GM18519 (cell line): Measurements from ENCODE around the gene SLC13A4.
"Not testable (repeated sequence)": the region's sequence is repeated elsewhere in the genome, so short reads cannot be mapped to it uniquely, and the experiment has no call there.

ENCODE experiments used
- ATAC-seq: cut with Tn5 transposase; IDR thresholded peaks from one replicate; pipeline ENCODE4 v1.9.1; 2021; ENCODE audit warnings: mild to moderate bottlenecking, moderate library complexity; ENCODE audit not compliant: unreplicated experiment, low FRiP score

SLC13A4 gene

DNA sequence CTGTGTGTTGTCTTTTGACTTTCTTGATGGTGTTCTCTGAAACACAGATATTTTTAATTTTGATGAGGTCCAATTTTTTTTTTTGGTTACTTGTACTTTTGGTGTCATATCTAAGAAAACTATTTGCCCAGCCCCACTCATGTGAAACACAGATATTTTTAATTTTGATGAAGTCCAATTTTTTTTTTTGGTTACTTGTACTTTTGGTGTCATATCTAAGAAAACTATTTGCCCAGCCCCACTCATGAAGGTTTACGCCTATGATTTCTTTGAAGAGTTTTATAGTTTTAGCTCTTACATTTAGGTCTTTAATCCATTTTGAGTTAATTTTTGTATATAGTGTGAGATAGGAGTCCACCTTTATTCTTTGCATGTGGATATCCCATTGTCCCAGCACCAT lies 60.4 kb downstream of the SLC13A4 start:
- ATAC-seq: not testable (repeated sequence)

DNA sequence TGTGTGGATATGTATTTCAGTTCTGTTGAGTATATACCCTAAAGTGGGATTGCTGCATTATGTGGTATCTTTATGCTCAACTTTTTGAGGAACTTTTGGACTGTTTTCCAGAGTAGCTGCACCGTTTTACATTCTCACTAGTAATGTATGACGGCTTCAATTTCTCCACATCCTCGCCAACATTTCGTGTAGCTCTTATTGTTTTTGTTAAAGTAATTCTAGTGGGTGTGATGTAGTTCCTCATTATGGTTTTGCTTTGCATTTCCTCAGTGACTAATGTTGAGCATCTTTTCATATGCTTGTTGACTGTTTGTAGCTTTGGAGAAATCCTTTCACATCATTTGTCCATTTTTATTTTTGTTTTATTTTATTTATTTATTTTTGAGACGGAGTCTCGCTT lies 61.1 kb downstream of the SLC13A4 start:
- ATAC-seq: no peak

DNA sequence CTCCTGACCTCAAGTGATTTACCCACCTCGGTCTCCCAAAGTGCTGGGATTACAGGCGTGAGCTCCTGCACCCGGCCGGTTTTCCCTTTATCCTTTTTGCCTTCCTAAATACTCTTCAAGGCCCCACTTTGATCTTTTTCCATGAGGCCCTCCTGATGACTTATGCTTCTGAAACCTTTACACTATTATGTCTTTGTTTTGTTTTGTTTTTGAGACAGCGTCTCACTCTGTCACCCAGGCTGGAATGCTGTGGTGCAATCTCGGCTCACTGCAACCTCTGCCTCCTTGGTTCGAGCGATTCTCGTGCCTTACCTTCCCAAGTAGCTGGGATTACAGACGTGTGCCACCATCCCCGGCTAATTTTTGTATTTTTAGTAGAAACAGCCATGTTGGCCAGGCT lies 61.8 kb downstream of the SLC13A4 start:
- ATAC-seq: no peak

DNA sequence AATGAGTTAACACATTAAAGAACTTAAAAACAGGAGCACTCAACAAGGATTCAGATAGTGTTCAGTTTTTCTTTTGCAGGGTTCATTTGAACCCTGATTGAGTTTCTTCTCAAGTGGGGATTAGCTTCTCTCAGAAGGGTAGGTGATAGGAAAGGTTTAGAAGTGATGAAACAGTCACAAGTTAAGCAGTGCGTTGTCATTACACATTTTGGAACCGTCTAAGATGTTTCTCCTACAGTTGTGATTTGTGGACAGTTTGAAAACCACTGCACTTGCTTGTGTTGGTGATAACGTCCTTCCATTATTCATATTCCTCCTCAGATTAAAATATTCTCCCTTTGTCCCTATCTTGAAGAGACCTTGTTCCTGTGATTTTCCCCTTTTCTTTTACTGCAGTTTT lies 62.9 kb downstream of the SLC13A4 start:
- ATAC-seq: no peak

DNA sequence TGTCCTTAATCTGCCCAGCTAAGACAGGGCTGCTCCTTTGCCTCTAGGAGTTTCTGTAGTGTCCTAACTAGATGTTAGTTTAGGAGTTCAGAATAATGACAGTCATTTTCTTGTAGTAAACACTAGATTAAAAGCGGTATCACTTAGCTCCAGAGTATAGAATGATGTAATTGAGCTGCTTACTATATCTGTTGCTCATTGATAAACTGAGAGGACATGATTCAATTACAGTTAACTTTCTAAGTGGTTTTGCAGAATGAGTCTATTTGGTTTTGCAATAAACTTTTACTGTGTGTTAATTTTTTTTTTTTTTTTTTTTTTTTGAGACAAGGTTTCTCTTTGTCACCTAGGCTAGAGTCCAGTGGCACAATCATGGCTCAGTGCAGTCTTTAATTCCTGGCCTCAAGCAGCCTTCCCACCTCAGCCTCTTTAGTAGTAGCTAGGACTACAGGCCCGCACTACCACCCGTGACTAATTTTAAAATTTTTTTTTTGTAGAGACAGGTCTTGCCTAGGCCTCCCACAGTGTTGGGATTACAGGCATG lies 63.9 kb downstream of the SLC13A4 start:
- ATAC-seq: no peak

DNA sequence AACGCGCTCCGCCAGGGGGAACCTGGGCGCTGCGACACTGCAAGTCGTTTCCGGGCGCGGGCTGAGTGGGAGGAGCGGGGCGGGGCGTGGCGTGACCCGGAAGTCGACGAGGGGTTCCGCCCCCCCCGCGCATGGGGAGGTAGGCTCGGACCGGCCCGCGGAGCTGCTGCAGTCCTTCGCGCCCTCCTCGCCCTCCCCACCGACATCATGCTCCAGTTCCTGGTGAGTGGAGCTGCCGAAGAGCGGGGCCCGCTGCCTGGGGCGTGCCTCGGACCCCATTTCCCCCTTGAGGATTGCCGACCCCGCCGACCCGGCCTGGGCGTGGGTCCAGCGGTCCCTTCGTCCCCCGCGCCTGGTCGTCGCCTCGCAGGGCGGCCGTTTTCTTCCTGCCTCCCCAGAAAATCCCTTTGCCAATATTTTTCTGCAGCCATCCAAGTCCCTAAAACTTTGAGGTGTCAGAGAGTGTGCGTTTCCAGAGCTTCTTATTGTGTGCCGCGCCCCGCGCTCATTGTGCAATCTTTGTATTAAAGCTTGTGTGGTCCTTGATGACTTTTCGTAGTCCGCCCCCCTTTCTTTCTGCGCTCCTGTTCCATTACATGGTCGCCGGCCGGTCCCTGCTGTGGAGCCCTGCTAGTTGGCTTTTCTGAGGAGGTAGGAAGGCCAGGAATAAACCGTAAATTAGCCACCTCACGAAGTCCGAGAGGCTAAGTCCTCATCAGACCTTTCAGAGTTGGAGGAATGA lies 65.4 kb downstream of the SLC13A4 start, which contains the start of gene STMP1:
STMP1 (plus strand) TSS at position 142 of the 742 bp plus-strand sequence.
- peak; percentile 89 for ATAC-seq

DNA sequence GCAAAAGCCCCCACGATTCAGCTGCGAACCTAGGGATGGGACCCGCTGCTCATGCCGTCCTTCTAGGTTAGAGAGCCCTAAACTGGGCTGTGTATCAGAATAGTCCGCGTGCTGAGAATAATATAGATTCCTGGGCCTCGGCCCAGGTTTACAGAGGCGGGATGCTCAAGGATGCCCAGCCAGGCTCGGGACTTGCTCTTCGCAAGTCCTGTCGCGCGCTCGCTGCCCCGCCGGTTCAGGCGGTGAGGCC lies 65.9 kb downstream of the SLC13A4 start:
- no peak for ATAC-seq

DNA sequence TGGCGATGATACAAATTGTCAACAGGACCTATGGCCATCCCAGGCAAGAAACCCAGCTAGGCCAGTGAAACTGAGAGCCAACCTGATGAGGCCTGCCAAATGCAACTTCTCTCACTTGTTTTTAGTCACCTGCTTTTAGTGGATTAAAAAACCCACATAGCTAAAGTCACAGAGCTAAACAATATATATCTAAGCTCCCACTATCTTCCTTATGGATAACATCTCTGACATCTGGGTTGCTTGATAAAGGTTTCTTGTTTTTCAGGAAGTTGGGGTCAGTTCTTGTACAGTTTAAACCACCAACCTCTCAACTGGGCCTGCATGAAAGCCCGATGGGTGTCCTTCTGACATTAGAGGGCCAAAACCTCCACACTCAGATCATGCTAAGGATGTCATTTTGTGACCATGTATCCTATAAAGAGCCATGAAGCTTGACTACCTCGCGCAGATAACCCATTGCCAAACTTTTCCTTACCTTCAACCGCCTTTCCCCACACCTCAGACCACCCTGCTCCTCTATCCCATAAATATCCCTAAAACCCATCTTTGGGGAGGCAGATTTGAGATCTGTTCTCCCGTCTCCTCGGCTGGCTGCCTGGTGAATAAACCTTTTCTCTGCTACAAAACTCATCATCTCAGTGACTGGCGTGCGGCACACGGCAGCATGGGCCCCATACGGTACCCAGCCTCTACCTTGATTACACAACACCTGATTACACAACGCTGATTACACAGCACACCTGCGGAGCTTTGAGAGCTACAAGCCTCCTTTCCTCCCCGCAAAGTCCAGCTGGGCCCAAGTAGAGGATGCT lies 66.5 kb downstream of the SLC13A4 start:
- no peak for ATAC-seq

DNA sequence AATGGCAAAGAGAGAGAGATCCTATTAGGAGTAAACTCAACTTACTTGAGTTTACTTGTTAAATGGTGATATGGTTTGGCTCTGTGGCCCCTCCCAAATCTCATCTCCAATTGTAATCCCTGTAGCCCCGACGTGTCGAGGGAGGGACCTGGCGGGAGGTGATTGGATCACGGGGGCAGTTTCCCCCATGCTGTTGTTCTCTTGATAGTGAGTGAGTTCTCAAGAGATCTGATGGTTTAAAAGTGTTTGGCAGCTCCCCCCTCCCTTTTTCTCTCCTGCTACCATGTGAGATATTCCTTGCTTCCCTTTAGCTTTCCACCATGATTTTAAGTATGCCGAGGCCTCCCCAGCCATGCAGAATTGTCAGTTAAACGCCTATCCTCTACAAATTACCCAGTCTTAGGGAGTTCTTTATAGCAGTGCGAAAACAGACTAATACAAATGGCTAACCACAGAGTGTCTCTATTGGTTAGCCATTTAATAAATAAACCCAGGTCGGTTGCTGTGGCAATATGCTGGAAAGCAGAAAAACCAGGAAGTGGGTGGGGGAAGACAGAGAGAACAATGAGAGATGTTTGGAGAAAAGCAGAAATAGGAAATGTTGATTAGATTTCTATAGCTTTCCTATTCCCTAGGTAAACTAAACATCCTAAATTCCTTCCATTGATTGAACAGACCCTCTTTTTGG lies 68.7 kb downstream of the SLC13A4 start:
- ATAC-seq: no peak

DNA sequence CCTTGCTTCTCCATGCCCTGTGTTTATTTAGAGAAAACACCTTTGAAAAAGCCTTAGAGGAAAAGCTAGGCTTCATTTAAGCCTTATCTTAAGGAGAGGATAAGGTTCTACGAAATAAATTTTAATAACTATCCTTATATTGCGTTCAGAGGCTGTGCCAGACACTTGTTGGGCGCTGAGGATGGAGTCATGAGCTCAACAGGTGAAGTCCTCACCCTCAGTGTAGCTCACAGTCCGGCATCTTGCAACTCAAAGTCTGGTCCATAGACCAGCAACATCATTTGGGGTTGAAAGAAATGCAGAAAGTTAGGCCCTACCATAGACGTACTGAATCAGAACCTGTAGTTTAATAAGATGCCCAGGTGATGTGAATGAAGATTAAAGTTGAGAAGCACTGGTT lies 69.4 kb downstream of the SLC13A4 start:
- no peak for ATAC-seq

DNA sequence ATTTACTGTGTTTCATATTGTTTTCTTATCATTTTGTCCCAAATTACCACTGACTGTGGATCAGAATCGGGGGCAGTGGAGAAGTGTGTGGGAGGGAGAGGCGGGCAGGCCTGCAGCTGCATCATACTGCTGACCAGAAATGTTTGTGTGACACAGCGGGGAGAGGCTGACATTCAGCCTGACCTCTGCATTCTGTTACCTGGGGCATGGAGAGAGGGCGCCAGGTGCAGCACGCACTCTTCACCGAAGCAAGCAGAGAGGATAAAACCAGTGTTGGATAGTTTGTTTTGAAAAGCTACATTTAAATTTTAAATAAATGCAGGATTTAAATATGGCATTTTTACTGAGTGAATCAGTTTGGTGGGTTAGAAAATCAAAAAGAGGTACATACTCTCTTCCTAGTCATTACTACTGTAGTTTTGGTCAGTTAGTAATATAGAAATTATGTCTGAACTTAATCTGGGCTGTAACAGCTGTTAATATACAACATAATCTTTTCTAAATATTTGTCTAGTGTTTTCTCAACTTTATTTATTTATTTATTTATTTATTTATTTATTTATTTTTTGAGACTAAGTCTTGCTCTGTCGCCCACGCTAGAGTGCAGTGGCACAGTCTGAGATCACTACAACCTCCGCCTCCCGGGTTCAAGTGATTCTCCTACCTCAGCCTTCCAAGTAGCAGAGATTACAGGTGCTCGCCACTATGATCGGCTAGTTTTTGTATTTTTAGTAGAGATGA lies 74.5 kb downstream of the SLC13A4 start:
- no peak for ATAC-seq

DNA sequence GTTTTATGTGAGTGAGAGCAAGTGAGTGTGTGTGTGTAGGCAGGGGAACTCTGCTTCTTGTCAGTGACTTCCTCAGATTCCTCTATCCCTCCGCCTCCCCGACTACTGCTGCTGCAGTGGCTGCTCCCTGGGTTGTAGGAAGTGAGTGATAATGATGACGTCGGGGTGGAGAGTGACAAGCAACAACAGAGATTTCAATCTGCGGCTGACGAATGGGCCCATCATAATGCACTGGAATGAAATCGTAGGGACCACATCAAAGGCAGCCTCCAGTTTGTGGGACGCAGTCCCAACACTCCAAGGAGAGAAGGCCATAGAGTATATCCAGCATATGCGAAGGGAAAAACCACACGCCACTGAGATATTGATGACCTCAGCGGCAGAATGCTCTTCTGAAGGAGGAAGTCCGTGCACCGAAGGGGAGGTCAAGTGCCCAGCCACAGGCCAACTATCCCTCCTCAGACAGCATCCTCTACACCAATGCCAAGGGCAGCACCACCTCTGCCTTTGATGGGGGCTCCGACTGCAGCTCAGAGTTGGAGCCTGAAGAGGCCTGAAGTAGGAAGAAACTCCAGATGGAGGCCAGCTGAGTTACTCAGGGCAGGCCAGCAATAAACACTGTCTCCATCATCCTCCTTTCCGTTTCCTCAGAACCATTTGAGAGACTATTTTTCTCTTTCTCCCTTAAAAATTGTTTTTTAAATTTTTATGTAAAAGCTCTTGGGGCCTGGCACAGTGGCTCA lies 77.0 kb downstream of the SLC13A4 start:
- no peak for ATAC-seq

DNA sequence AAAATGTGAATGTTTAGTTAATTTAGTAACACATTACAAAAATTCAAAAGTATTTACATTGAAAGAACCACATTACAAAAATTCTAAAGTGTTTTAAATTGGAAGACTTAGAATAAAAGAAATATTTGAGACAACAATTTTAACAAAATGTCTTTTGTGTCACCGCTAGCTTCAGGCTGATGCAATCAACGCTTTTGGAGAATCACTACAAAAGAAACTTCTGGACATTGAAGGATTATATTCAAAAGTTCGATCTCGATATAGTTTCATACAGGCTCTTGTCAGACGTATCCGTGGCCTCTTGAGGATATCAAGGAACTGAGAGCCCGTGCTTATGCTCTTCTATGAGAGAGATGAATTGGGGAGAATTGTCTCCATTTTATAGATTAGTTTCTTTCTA lies 79.8 kb downstream of the SLC13A4 start:
- ATAC-seq: no peak

DNA sequence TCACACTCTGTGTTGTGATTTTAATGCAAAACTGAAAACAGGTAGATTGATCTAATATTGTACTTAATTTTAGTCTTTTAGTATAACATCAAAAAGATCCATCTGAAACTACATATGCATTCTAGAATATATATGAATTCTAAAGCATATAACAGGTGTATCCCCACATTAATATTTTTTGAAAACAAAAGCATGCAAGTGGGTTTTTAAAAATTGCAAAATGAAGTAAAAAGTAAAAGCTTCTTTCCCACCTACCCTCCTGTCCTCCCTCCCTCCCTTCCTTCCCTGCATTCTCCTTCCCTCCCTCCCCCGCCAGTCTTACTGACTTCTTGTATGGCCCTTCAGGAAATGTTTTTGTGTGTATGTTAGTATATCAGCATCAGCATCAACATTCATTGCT lies 80.2 kb downstream of the SLC13A4 start:
- no peak for ATAC-seq

DNA sequence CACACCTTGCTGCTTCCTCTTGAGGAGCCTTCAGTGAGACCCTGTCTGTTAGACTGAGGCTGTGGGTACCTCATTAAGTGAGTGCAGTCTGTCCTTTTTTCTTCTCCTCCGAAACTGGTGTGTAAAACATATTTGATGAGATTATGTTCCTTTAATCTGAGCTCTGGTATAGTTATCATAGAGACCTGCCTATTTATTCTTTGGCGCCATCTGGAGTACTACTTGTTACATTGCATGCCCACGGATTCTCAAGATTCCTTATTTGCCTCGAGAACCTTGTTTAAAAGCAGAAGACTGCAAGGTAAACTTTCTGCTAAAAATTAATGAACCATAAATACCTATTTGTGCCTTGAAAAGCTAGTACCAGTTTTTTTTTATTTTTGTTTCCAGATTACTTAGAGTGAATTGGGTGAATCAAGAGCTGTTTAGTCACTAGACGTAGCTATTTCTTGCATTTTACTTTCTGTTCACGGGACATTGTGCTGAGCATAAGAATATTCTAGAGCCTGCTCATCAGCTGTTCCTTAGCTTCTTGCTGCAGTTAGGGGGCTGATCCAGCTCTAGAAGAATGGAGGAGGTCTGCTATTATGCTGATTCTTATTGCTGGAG lies 82.6 kb downstream of the SLC13A4 start:
- ATAC-seq: no peak

DNA sequence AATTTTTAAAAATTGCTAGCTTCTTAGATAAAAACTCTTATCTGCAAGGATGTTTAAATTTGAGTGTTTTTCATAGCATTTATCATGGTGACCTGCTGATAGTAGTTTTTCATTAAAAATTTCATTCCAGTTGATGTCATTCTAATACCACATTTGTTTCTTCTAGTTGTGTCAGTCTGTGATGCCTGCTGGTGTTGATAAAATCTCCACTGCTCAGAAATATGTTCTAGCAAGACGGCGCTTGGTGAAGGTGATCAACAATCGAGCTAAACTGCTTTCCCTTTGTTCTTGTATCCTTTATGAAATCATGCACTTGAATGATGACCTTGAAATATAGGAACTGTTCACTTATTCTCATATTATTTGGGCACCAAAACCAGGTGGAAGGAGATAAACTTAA lies 83.3 kb downstream of the SLC13A4 start:
- ATAC-seq: no peak

DNA sequence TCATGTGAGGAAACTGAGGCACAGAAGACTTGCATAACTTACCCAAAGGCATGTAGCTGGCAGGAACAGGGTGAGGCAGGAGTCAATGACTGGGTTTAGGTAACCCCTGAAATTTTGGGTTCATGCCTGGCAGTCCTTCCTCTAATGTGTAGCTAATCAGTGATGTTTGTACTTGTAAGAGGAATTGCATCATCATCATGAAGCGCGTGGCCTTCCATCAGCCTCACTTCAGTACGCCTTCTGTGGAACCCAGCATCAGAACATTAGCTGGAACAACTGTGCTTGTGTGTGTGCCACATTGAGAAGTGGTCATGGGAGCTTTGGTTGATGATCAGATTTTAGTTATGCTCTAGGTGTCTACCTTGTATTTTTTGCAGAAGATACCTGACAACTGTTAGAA lies 83.8 kb downstream of the SLC13A4 start:
- ATAC-seq: no peak

DNA sequence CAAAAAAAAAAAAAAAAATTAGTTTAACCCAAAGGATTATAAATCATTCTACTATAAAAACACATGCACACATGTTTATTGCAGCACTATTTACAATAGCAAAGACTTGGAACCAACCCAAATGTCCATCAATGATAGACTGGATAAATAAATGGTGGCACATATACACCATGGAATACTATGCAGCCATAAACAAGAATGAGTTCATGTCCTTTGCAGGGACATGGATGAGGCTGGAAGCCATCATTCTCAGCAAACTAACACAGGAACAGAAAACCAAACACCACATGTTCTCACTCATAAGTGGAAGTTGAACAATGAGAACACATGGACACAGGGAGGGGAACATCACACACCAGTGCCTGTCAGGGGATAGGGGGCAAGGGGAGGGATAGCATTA lies 88.3 kb downstream of the SLC13A4 start:
- not testable (repeated sequence) for ATAC-seq

DNA sequence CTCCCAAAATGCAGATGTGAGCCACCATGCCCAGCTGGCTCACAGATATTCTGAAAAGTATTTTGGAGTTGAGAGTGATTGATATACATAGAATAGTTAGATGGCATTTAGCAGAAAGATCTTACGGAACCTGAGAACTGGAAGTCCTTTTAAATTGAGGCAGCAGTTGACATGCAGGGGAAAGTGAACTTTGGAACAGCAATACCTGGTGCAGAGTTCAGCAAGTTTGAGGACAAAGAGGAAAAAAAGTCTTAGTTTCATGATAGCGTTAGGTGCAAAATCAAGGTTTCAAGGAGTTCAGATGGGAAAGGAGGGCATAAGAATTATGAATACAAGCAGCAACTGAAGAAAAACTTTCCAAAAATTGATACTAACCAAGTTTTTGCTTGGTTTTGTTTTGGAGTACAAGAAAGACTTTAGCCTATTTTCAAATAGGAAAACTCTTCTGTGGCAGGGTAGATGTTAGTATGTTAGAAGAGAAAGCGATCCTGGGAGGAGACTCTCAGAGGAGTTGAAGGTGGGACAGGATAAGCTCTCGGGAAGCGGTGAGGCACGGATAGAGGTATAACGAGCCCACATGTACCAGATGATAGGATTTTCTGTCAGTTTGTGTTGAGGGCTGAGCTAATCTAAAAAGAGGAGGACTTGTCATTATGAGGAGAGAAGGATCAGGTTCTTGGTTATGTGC lies 93.7 kb downstream of the SLC13A4 start:
- no peak for ATAC-seq
